B cell (primary cell): ENCODE measurements around the gene SHANK1.

Experiments
- CTCF ChIP-seq: fragments of 200-600 bp; IDR thresholded peaks from one replicate; pipeline ENCODE4 v1.8.0; 2022; ENCODE audit warnings: antibody characterized with exemption, mild to moderate bottlenecking
- EZH2 ChIP-seq: IDR thresholded peaks from 2 replicates; pipeline ENCODE4 v1.6.1; 2012; ENCODE audit warnings: borderline replicate concordance, low read depth, mild to moderate bottlenecking, moderate library complexity, low read length; ENCODE audit not compliant: insufficient read depth, poor library complexity, severe bottlenecking

- no peak for TF ChIP-seq CTCF
- TF ChIP-seq EZH2, result no peak
These were observed 1.3 kb upstream of the SHANK1 start for GRCh38 chr19:50720921-50721381.
